HG03558 (cell line): ENCODE data around the gene ESCO1.
"Not testable (repeated sequence)": the region's sequence is repeated elsewhere in the genome, so short reads cannot be mapped to it uniquely, and the experiment has no call there.

Experiments used
- ATAC-seq: cut with Tn5 transposase; IDR thresholded peaks from one replicate; pipeline ENCODE4 v1.9.1; 2021; ENCODE audit warnings: moderate number of reproducible peaks; ENCODE audit not compliant: unreplicated experiment; ENCODE audit errors: extremely low read depth

The ESCO1 gene

DNA sequence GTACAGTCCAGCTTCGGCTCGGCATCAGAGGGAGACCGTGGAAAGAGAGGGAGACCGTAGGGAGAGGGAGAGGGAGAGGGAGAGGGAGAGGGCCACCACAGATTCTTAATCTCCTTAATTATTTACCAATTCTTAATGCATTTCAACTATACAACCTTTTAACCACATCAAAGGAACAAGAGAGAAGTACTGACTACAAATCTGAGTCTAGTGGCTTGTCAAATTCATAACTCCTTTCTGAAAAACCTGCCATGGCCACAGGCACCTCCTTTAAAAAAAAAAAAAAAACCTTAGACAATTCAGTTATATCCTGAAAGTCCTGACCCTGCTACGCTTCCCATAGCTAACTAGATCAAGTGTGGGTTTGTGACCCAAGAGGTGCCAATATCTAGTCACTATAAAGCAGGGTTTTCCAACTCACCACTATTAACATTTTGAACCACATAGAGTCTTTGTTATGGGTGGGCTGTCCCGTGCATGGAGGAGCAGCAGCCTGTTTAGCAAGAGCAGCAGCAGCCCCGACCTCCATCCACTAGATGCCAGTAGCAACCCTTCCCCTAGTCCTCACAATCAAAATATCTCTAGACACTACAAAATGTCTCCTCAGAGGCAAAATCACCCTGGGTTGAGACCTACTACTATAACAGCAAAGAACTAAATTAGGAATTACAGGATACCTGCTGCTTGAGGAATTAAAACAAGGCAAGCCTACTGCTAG lies 6.8 kb downstream of the ESCO1 start:
- ATAC-seq, result no peak

DNA sequence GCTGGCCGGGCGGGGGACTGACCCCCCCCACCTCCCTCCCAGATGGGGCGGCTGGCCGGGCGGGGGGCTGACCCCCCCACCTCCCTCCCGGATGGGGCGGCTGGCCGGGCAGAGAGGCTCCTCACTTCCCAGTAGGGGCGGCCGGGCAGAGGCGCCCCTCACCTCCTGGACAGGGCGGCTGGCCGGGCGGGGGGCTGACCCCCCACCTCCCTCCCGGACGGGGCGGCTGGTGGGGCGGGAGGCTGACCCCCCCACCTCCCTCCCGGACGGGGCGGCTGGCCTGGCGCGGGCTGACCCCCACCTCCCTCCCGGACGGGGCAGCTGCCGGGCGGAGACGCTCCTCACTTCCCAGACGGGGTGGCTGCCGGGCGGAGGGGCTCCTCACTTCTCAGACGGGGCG lies 8.1 kb downstream of the ESCO1 start:
- ATAC-seq, result not testable (repeated sequence)

DNA sequence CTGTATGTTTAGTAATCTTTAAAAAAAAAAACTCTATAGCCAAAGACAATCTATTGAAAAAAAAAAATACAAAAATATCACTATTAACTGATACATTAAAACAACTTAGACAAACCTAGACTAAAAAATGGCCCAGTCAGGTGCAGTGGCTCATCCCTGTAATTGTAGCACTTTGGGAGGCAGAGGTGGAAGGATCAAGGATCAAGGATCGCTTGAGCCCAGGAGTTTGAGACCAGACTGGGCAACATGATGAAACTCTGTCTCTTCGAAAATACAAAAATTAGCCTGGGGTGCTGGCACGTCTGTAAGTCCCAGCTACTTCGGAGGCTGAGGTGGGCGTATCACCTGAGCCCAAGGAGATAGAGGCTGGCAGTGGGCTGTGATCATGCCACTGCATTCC lies 16.1 kb downstream of the ESCO1 start:
- no peak for ATAC-seq

DNA sequence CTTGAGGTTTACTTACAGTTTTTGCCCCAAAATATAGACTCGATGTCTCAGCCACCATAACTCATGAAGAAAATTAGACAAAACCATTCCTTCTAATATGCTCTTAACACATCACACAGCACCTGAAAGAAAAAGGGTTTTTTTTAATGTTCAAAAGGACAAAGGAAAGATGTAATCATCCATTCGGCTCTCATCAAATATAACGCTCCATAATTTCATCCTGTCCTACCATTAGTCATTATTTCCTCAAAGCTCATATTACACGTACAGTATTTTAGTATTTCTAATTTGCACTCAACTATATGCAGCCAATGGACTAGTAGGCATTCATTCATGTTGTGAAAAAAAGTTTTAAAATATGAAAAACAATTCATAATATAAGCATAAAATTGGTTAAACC lies 24.8 kb downstream of the ESCO1 start:
- ATAC-seq, result no peak

DNA sequence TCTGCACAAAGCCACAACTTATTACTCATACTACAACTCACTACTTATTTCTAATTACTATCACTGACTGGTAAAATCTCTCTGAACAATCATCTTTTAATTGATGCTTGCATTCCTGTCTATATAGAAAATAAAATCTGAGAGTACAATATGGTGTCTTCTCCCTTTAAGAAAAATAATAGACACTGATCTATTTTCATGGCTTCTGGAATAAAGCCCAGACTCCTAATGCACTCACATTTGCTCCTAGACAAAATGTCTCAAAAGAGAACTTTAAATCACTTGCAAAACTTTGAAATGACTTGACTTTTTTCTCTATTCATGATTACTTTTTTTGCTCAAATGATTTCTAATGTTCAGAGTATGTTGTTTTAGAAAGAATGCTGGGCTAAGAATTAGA lies 28.7 kb downstream of the ESCO1 start:
- no peak for ATAC-seq

DNA sequence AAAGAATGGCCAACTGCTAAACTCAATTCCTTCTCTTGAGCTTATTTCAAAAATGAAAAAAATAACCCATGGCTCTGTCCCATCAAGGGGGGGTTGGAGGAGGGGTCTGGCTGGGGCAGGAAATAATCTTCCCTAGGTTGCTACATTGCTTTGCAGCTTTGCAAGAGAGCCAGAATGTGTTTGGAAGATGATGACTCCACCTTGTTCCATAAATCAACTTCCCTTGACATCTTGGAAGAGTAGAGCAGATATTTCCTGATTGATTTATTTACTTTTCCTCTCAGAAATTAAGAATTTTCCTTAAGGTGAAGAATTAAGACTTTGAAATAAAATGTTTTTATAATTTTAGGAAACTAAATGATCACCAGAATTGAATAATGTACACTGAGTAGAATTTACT lies 41.3 kb downstream of the ESCO1 start:
- ATAC-seq, result no peak

DNA sequence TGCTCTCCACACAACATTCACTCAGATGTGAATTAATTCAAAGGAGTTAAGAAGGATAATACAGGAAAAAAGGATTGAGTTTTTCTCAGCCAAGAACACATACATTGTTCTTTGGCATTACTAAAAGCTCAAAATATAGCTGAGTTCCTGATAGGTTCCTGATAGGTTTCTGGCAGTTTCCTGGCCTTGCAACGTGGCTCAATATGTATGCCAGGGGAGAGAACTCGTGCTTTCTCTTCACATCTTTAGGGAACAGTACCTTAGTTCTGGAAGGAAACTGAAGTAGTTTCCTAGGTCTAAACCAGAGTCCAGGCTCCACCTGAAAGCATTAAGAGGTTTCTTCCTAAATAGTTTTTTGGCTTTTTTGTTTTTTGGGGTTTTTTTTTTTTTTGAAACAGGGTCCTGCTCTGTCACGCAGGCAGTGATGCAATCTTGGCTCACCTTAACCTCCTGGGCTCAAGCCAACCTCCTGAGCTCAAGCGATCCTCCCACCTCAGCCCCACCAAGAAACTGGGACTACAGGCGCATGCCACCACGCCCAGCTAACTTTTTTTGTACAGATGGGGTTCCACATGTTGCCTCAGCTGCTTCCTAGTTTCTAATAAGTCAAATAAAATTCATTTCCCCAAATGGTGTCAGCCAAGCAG lies 42.8 kb downstream of the ESCO1 start:
- no peak for ATAC-seq

DNA sequence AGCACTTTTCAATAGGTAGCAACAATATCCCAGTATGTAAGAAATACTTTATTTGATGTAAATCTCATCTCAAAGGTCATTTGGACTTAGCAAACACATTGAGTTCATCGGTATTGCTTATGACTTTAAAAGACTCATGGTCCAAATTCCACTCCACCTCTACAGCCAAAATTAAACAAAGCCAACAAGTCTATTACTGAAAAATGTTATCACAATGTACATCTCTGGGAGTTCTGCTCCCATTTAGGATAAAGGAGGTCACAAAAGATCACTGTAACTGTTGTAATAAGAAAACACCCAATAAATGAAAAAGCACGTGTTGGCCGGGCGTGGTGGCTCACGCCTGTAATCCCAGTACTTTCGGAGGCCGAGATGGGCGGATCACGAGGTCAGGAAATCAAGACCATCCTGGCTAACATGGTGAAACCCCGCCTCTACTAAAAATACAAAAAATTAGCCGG lies 50.0 kb downstream of the ESCO1 start:
- no peak for ATAC-seq

DNA sequence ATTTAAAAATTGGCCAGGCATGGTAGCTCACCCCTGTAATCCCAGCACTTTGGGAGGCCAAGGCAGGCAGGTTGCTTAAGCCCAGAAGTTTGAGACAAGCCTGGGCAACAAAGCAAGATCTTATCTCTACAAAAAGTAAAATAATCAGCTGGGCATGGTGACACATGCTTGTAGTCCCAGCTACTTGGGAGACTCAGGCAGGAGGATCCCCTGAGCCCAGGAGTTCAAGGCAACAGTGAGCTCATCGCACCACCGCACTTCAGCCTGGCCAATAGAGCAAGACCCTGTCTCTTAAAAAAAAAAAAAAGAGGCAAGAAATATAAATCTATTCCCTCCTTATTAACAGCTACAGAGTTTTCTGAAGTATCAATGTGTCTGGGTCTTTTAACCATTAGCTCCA lies 51.9 kb downstream of the ESCO1 start:
- ATAC-seq, result no peak

DNA sequence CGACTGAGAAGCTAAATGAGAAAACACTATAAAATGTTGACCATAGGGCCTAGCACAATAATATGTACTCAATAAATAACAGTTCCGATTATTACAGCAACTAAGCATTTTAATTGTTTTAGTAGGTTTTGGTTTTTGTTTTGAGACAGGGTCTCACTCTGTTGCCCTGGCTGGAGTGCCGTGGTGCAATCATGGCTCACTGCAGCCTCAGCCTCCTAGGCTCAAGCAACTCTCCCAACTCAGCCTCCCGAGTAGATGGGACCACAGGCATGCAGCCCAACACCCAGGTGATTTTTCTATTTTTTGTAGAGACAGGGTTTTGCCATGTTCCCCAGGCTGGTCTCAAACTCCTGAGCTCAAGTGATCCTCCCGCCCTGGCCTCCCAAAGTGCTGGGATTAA lies 54.1 kb downstream of the ESCO1 start:
- no peak for ATAC-seq

DNA sequence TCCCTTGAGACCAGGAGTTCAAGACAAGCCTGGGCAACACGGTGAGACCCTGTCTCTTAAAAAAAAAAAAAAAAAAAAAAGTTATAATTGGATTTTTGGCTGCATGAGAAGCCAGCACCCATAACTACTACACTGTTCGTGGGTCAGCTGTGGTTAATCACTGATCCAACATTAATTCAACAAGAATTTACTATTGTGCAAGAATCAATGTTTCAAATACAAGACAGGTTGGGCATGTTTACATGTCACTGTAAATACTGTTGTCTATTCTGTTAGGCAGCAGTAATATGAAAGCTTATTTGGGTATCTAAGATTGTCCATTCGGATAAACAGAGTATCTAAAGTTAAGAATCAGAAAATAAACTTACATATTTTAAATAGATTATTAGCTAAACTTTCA lies 62.3 kb downstream of the ESCO1 start:
- ATAC-seq, result no peak

DNA sequence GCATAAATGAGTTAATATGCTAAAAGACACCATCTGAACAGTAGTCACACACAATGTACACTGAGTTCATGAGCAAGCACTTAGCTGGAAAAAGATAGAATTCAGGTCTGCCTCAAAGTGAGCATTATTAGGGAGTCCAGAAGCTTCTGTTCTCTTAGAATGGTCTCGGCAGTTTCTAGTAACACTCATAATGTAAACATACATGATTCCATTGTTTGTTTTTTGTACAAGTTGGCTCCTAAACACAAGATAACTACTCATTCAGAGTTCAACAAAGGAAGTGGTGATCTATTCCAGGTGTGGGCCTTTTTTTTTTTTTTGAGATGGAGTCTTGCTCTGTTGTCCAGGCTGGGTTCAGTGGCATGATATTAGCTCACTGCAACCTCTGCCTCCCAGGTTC lies 66.2 kb downstream of the ESCO1 start:
- ATAC-seq, result no peak

DNA sequence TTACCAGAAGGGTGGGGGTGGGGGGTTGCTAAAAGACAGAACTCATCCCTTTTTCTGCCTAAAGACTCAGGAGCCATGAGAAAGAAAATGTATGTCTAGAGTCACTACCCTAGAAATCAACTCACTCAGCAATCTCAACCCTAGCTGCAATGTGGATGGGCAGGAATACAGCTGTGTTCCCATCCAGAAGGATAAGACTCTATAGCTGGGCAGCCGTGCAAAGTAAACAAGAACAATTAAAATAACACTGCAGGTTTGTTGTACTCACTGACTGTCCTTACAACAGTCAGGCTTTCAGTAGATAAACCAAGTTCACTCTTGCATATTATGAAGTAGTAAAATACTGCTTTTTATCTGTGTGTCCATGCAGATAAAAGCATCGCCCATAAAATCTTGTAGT lies 74.0 kb downstream of the ESCO1 start:
- no peak for ATAC-seq

DNA sequence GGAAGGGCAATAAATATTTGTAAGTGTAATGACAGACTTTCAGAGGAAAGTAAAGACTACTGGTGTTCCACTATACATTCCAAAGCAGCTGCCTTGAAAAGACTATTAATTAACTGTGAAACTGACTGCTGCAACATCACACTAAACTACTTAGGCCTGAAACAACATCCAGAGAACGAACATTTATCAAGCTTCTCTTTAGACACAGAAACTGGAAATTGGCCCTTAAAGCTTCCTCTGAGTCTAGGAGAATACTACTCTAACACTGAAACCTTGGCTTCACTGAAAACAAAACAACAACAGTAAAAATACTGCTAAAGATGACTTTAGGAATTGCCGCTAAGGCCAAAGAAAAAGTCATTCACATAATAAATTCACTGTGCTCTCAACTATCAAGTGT lies 74.6 kb downstream of the ESCO1 start:
- no peak for ATAC-seq

DNA sequence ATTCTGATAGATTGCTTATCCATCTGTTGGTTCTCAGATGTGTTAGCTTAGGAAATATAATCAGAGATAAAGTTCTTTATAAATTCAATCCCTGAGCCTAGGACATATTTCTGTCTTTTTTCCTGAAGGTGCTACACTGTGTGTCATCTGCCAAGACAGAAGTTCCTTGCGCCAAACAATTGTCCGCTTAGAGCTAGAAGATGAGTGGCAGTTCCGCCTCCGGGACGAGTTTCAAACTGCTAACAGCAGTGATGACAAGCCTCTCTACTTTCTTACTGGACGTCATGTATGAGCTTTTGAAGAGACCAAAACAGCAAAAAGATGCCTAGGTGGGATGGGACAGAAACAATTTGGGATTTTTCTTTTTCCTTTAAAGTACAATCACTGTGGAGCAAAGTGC lies 78.0 kb downstream of the ESCO1 start:
- ATAC-seq, result no peak

DNA sequence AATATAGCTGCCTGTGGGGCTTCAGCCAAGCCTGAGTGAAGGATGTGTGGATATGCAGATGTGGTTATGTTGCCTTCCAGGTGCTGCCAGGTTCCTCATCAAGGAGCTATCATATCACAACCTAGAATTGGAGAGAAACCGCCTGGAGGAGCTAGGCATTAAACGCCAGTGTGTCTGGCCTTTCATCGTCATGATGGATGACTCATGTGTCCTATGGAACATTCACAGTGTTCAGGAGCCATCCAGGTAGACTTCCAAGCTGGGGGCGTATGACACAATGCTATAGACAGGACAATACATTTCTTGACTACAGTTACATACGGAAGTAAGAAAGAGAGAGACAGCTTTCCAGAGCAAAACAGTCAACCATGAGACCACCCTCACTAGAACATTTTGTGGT lies 86.8 kb downstream of the ESCO1 start:
- ATAC-seq, result no peak

DNA sequence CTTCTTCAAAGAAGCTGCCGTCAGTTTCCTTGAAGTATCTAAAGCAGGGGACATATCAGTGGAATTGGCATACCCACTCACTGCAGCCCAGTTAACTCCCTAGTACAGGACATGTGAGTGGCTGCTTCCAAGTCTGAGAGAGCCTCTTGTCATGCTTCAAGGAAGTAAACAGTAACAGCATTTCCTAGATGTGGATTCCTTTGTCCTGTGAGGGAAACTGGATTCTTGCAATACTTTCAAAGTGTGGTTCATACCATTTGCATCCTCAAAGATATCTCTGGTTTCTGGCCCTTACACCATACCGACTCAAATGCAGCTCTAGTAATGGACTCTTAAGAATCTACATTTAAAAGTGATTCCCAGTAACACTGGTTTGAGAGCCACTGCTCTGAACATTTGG lies 87.2 kb downstream of the ESCO1 start:
- no peak for ATAC-seq

DNA sequence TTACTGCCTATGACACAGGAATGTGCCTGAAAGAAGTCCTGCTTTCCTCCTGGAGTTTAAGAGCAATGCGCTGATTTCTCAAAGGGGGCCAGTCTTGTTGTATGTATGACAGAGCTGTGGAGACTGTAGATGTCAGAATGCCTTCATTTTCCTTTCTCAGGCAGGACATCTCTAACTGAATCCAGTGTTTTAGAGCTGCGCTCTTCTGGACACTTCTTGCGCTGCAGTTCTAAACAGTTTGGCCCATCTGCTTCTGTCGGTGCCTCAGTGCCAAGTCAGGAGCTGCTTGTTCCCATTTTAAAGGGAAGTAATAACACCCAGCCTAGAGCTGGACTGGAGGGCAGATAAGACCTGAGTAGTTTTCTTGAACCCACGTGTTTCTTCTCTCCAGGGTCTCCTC lies 91.4 kb downstream of the ESCO1 start:
- ATAC-seq, result no peak

DNA sequence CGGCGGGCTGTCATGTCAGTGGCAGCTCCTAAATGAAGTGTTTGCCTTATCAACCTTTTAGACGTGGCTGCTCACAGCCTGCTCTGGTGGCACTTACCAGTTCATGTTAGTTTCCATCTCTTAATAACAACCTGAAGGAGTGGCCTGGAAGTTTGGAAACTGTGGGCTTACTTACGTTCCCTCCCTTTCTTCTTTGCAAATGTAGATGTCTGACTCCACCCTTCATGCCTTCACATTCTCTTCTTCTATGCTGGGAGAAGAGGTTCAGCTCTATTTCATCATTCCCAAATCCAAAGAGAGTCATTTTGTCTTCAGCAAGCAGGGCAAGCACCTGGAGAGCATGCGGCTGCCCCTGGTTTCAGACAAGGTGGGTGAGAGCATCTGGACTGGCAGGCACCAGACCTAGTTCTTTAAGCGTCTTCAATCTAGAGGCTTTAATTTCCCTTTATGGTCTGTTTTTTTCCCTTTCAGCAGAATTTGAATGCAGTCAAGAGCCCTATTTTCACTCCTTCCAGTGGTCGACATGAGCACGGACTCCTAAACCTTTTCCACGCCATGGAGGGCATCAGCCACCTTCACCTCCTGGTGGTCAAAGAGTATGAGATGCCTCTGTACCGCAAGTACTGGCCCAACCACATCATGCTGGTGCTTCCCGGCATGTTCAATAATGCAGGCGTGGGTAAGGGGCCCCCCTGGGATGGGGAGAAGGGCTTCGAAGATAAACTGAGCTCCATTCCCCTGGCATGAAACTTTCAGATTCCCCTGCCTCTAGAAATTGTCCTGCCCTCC lies 92.4 kb downstream of the ESCO1 start:
- ATAC-seq, result no peak

DNA sequence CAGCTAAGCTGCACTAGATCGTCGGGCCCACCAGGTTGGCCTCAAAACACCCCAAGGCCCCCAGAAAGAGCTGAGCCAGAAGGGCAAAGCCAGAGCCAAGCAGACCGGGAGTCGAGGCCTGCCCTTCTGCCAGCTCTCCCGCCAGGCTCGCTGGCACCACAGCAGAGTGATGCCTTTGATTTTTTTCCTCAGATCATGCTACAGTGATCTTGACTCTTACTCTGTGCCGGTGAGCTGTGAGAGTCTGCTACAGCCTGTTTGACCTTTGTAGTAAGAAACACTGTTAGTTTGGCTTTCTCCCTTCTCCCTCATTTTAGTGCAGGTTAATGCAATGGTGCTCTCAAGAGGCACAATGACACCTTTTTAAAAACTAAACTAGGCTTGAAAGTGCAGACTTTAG lies 97.8 kb downstream of the ESCO1 start:
- no peak for ATAC-seq

DNA sequence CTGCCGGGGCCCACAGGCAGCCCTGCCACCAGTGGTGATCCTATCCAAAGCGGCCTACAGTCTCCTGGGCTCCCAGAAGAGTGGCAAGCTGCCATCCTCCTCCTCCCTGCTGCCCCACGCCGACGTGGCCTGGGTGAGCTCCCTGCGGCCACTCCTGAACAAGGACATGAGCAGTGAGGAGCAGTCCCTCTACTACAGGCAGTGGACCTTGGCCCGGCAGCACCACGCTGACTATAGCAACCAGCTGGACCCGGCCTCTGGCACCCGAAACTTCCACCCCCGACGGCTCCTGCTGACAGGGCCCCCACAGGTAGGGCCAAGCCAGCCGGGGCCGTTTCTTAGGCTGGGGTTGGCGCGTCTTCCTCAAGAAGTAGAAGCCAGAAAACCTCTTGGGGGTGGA lies 100.5 kb downstream of the ESCO1 start:
- ATAC-seq, result no peak
